Measurements from ENCODE around the gene ZNF436.

Gene ZNF436

GRCh38 chr1:23331713-23332112, 37.9 kb downstream of the ZNF436 start:
- TF ChIP-seq GATA3 (IDR thresholded peaks at IDR 0.05; ENCODE audit: low read depth, low read length) (no peak), GATA2 (IDR thresholded peaks at IDR 0.05; ENCODE audit: low read depth, low read length) (no peak)

GRCh38 chr1:23330846-23331245, 38.8 kb downstream of the ZNF436 start:
- TF ChIP-seq GATA3 (IDR thresholded peaks at IDR 0.05; ENCODE audit: low read depth, low read length) (no peak), GATA2 (IDR thresholded peaks at IDR 0.05; ENCODE audit: low read depth, low read length) (no peak)

GRCh38 chr1:23325393-23325792, 44.2 kb downstream of the ZNF436 start:
- TF ChIP-seq GATA2 (IDR thresholded peaks at IDR 0.05; ENCODE audit: low read depth, low read length) (no peak), GATA3 (IDR thresholded peaks at IDR 0.05; ENCODE audit: low read depth, low read length) (no peak)

- TF ChIP-seq GATA3 (IDR thresholded peaks at IDR 0.05; ENCODE audit: low read depth, low read length) (no peak), GATA2 (IDR thresholded peaks at IDR 0.05; ENCODE audit: low read depth, low read length) (no peak)
Measured at GRCh38 chr1:23322770-23323169, 46.9 kb downstream of the ZNF436 start.

Data from SH-SY5Y (cell line).